WTC11 (cell line): ENCODE results near the gene ZFYVE28. TPM values are rescaled to one million over a fixed set of nuclear protein-coding genes. Genes with fewer than 3 reads are reported as not detected.

ENCODE experiments used
- ATAC-seq: fragments of 200-7000 bp; cut with Tn5 transposase; 2 replicates; pipeline ENCODE4 v1.10.0; 2021; ENCODE audit warnings: mild to moderate bottlenecking, moderate library complexity
- CTCF ChIA-PET: fragments of 300-600 bp; sonication (Branson Sonifier 250); formaldehyde crosslinking; loops from one replicate; lab custom pipeline; 2021; ENCODE audit warnings: antibody characterized with exemption; lab: Charles Lee
- POLR2A ChIA-PET: fragments of 350-600 bp; sonication (Branson Sonifier 250); formaldehyde crosslinking; loops from one replicate; lab custom pipeline; 2021; ENCODE audit warnings: antibody characterized with exemption; lab: Charles Lee
- DNase-seq: peaks from one replicate; pipeline ENCODE4 v3.0.0; 2021; ENCODE audit warnings: low spot score
- H3K27ac Mint-ChIP-seq: 2 replicates; pipeline ENCODE4 v1.8.0; 2021; ENCODE audit warnings: mixed read lengths
- H3K27me3 Mint-ChIP-seq: 2 replicates; pipeline ENCODE4 v1.8.0; 2021; ENCODE audit warnings: low read depth, mild to moderate bottlenecking, moderate library complexity, mixed read lengths
- H3K36me3 Mint-ChIP-seq: 2 replicates; pipeline ENCODE4 v1.8.0; 2021; ENCODE audit warnings: mixed read lengths
- H3K4me1 Mint-ChIP-seq: 2 replicates; pipeline ENCODE4 v1.8.0; 2022; ENCODE audit warnings: mixed read lengths
- H3K4me3 Mint-ChIP-seq: 2 replicates; pipeline ENCODE4 v1.8.0; 2021; ENCODE audit warnings: mild to moderate bottlenecking, moderate library complexity, mixed read lengths
- H3K9me3 Mint-ChIP-seq: 2 replicates; pipeline ENCODE4 v1.8.0; 2021; ENCODE audit warnings: mixed read lengths
- CREB1 ChIP-seq: sonication (generic); formaldehyde crosslinking; IDR thresholded peaks from 2 replicates; pipeline ENCODE4 v1.8.0; 2023; ENCODE audit warnings: mild to moderate bottlenecking, missing genetic modification reagents
- CREM ChIP-seq: sonication (generic); formaldehyde crosslinking; IDR thresholded peaks from 2 replicates; pipeline ENCODE4 v1.8.1; 2022; ENCODE audit warnings: mild to moderate bottlenecking, missing genetic modification reagents, moderate library complexity
- ESRRA ChIP-seq: sonication (generic); formaldehyde crosslinking; IDR thresholded peaks from 2 replicates; pipeline ENCODE4 v1.8.1; 2022; ENCODE audit warnings: mild to moderate bottlenecking, missing genetic modification reagents, borderline replicate concordance
- GRHL2 ChIP-seq: fragments of 250-450 bp; sonication (Bioruptor Pico); IDR thresholded peaks from 2 replicates; pipeline ENCODE4 v1.8.0; 2022; ENCODE audit warnings: mild to moderate bottlenecking, moderate library complexity; ENCODE audit not compliant: insufficient replicate concordance, severe bottlenecking
- MYBL2 ChIP-seq: sonication (generic); formaldehyde crosslinking; IDR thresholded peaks from 2 replicates; pipeline ENCODE4 v1.8.1; 2023; ENCODE audit warnings: mild to moderate bottlenecking, moderate library complexity, missing genetic modification reagents
- NFE2L1 ChIP-seq: sonication (generic); formaldehyde crosslinking; IDR thresholded peaks from 2 replicates; pipeline ENCODE4 v1.8.1; 2023; ENCODE audit warnings: missing genetic modification reagents
- NFYB ChIP-seq: sonication (generic); formaldehyde crosslinking; conservative IDR thresholded peaks from 2 replicates; pipeline ENCODE4 v1.8.0; 2022; ENCODE audit warnings: low read depth, missing genetic modification reagents
- RELA ChIP-seq: sonication (generic); formaldehyde crosslinking; IDR thresholded peaks from 2 replicates; pipeline ENCODE4 v1.8.1; 2022; ENCODE audit warnings: missing genetic modification reagents, mild to moderate bottlenecking, borderline replicate concordance
- SP1 ChIP-seq: sonication (generic); formaldehyde crosslinking; conservative IDR thresholded peaks from 2 replicates; pipeline ENCODE4 v1.8.1; 2022; ENCODE audit warnings: missing genetic modification reagents
- ZNF219 ChIP-seq: sonication (generic); formaldehyde crosslinking; IDR thresholded peaks from 2 replicates; pipeline ENCODE4 v1.8.0; 2023; ENCODE audit warnings: missing genetic modification reagents, mild to moderate bottlenecking, borderline replicate concordance
- ZNF416 ChIP-seq: fragments of 250-450 bp; sonication (Bioruptor Pico); IDR thresholded peaks from 2 replicates; pipeline ENCODE4 v1.9.0; 2021; ENCODE audit warnings: mild to moderate bottlenecking, inconsistent platforms
- total RNA-seq: library from RNA; stranded (reverse); gene quantifications from 3 replicates; pipeline ENCODE4 v1.2.3, GENCODE V29; 2021
- TF ChIP-seq, protein P1 (sequence below): sonication (generic); formaldehyde crosslinking; IDR thresholded peaks from 2 replicates; pipeline ENCODE4 v1.8.1; 2023; ENCODE audit warnings: mild to moderate bottlenecking, missing genetic modification reagents
- TF ChIP-seq, protein P2 (sequence below): sonication (generic); formaldehyde crosslinking; IDR thresholded peaks from 2 replicates; pipeline ENCODE4 v1.8.0; 2022; ENCODE audit warnings: mild to moderate bottlenecking, missing genetic modification reagents
- TF ChIP-seq, protein P3 (sequence below): sonication (generic); formaldehyde crosslinking; IDR thresholded peaks from 2 replicates; pipeline ENCODE4 v1.8.1; 2022; ENCODE audit warnings: mild to moderate bottlenecking, moderate library complexity, missing genetic modification reagents
- TF ChIP-seq, protein P4 (sequence below): sonication (generic); formaldehyde crosslinking; IDR thresholded peaks from 2 replicates; pipeline ENCODE4 v1.8.1; 2022; ENCODE audit warnings: low read depth, missing genetic modification reagents, borderline replicate concordance

Gene ZFYVE28
- total RNA-seq, 1 experiment from 2014 or later = 7.8 TPM

DNA sequence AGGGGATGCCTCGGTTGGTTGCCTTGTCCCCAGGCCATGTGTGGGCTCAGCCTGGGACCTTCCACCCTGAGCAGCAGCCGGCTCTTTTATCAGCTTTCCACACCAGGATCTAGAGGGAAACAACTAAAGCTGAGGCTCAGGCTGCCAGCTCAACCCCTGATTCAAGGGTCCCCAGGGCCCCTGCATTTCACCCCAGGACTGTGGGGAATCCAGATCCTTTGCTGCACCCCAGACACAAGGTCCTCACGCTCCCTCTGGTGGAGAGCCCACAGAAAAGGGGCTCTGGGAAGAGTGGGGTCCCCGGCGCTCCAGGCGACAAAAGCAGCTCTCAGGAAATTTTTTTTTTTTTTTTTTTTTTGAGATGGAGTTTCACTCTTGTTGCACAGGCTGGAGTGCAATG is 64.3 kb downstream of the ZFYVE28 start:
- no peak for TF ChIP-seq MYBL2 (CRISPR knock-in tag)
- TF ChIP-seq ESRRA = no peak
- no peak for TF ChIP-seq CREB1 (CRISPR knock-in tag)
- Mint-ChIP-seq H3K27me3 (no peaks in the 10 kb centered on the region), H3K27ac (no peak overlapping the region), H3K9me3 (no peaks in the 10 kb centered on the region), H3K36me3 (no peaks in the 10 kb centered on the region), H3K4me1 (peaks cover 2% of the 10 kb centered on the region; the same call in 1 of the 2 replicates), H3K4me3 (no peak overlapping the region)
- ATAC-seq (peak; percentile 60), DNase-seq (peak; percentile 50)
- CTCF ChIA-PET = interaction anchor here (0.5 to 3.5 kb wide), 27 partner anchors 10 to 227 kb away, joined by 3 to 50 read pairs (median 4); partner anchors contain the start of genes HAUS3, MXD4 and POLN
- POLR2A ChIA-PET = no interaction called here

DNA sequence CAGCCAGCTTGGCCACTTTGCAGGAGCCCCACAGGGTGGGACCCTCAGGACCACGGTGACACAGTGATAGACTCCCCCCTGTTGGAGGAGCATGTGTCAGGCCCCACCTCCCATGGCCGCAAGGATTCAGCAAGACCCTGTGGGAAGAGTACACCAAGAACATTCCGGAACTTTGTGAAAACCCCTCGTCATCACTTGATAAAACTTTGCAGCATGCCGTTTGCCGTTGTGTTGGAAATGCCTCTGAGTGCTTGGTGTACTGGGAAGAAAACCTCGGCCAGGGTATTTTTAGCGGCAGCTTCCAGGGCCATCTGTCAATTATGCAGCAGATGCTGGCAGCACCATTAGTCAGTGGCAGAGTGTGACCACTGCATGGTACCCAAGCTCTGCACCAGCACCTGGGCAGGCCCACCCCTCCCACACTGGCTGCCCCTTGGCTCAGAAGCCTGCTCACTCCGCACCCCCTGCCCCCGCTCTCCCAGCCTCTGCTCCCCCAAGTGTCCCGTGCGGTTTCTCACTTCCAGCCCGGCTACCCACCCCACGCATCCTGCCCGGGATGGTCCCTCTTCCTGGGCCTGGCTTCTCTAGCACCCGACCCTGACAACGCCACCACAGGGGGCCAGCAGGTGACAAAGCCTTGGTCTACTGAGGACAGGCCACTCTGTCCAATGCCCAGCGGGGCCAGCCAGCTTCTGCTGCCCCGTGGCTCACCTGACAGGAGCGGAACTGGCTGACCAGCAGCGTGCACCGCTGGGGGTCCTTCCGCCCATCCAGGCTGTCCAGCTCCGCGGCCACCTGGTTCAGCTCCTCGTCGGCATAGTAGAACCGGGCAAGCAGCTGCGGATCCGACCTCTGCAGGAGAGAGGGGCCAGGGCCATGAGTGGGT is 65.0 kb downstream of the ZFYVE28 start:
- Mint-ChIP-seq H3K36me3 (no peaks in the 10 kb centered on the region), H3K4me3 (no peak overlapping the region), H3K4me1 (peaks cover 2% of the 10 kb centered on the region; the same call in 1 of the 2 replicates), H3K9me3 (no peaks in the 10 kb centered on the region), H3K27me3 (no peaks in the 10 kb centered on the region), H3K27ac (no peak overlapping the region)
- no peak for DNase-seq
- no peak for TF ChIP-seq ZNF219 (CRISPR knock-in tag)
- TF ChIP-seq, protein P1, sequence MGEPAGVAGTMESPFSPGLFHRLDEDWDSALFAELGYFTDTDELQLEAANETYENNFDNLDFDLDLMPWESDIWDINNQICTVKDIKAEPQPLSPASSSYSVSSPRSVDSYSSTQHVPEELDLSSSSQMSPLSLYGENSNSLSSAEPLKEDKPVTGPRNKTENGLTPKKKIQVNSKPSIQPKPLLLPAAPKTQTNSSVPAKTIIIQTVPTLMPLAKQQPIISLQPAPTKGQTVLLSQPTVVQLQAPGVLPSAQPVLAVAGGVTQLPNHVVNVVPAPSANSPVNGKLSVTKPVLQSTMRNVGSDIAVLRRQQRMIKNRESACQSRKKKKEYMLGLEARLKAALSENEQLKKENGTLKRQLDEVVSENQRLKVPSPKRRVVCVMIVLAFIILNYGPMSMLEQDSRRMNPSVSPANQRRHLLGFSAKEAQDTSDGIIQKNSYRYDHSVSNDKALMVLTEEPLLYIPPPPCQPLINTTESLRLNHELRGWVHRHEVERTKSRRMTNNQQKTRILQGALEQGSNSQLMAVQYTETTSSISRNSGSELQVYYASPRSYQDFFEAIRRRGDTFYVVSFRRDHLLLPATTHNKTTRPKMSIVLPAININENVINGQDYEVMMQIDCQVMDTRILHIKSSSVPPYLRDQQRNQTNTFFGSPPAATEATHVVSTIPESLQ (CRISPR knock-in tag) = no peak
- no peak for TF ChIP-seq NFE2L1 (CRISPR knock-in tag)
- TF ChIP-seq CREM (CRISPR knock-in tag) = no peak
- ATAC-seq = no peak
- ChIA-PET POLR2A (no interaction called here), CTCF (interaction anchor here (0.7 to 3.5 kb wide), 20 partner anchors 10 to 226 kb away, joined by 3 to 50 read pairs (median 4); no protein-coding TSS in a partner anchor)

DNA sequence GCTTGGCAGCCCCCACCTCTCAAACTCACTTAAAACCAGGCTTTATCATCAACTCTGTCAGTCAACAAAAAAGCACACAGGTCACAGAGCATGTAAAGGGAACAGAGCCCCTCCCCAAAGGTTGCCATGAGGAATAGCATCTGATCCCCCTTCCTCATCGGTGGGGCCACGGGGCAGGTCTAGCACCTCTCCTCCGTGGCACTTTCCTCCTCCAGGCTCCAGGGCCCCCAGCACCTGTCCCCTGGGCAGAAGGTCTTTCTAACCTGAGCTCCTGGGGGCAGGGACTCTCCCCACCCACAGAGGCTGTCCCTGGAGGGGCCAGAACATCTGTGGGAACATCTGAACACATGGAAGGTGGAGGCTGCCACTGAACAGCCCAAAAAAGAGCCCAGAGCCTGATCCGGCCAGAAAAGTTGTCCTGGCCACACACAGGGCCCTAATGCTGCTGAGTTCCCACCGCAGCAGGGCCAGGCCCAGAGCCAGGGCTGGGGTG is 65.7 kb downstream of the ZFYVE28 start:
- Mint-ChIP-seq H3K27ac (no peak overlapping the region), H3K27me3 (no peaks in the 10 kb centered on the region), H3K9me3 (no peaks in the 10 kb centered on the region), H3K4me1 (no peaks in the 10 kb centered on the region), H3K36me3 (no peaks in the 10 kb centered on the region), H3K4me3 (no peak overlapping the region)
- ChIA-PET POLR2A (no interaction called here), CTCF (interaction anchor here (3.5 kb wide), 1 partner anchor 132 kb away, joined by 50 read pairs; no protein-coding TSS in a partner anchor)
- no peak for ATAC-seq
- no peak for DNase-seq
- TF ChIP-seq, protein P2, sequence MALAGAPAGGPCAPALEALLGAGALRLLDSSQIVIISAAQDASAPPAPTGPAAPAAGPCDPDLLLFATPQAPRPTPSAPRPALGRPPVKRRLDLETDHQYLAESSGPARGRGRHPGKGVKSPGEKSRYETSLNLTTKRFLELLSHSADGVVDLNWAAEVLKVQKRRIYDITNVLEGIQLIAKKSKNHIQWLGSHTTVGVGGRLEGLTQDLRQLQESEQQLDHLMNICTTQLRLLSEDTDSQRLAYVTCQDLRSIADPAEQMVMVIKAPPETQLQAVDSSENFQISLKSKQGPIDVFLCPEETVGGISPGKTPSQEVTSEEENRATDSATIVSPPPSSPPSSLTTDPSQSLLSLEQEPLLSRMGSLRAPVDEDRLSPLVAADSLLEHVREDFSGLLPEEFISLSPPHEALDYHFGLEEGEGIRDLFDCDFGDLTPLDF = no peak
- TF ChIP-seq, protein P3, sequence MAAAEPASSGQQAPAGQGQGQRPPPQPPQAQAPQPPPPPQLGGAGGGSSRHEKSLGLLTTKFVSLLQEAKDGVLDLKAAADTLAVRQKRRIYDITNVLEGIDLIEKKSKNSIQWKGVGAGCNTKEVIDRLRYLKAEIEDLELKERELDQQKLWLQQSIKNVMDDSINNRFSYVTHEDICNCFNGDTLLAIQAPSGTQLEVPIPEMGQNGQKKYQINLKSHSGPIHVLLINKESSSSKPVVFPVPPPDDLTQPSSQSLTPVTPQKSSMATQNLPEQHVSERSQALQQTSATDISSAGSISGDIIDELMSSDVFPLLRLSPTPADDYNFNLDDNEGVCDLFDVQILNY = no peak
- no peak for TF ChIP-seq GRHL2 (CRISPR knock-in tag)
- TF ChIP-seq NFYB (CRISPR knock-in tag) = no peak
- no peak for TF ChIP-seq ZNF416 (CRISPR knock-in tag)
- TF ChIP-seq RELA (CRISPR knock-in tag) = no peak
- TF ChIP-seq SP1 (CRISPR knock-in tag) = no peak
- TF ChIP-seq, protein P4, sequence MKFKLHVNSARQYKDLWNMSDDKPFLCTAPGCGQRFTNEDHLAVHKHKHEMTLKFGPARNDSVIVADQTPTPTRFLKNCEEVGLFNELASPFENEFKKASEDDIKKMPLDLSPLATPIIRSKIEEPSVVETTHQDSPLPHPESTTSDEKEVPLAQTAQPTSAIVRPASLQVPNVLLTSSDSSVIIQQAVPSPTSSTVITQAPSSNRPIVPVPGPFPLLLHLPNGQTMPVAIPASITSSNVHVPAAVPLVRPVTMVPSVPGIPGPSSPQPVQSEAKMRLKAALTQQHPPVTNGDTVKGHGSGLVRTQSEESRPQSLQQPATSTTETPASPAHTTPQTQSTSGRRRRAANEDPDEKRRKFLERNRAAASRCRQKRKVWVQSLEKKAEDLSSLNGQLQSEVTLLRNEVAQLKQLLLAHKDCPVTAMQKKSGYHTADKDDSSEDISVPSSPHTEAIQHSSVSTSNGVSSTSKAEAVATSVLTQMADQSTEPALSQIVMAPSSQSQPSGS = no peak
